GOT3 (cell line): ENCODE results near the gene GALNT4.

Experiments used
- DNase-seq: peaks from one replicate; lab custom pipeline; 2025; ENCODE audit warnings: mixed read lengths; lab: John Stamatoyannopoulos, UW

GALNT4 gene

GRCh38 chr12:89529738-89530137, 5.1 kb upstream of the GALNT4 start:
- no peak for DNase-seq

- DNase-seq, result no peak
Measured at GRCh38 chr12:89528434-89528833, 3.8 kb upstream of the GALNT4 start.

GRCh38 chr12:89525824-89526770, 1.5 kb upstream of the GALNT4 start, which contains the start of gene POC1B:
TSS of gene POC1B (minus strand) at chr12:89526047. CDS start at chr12:89525895, 152 bp downstream.
- peak; percentile 5 for DNase-seq

- no peak for DNase-seq
Measured at GRCh38 chr12:89525305-89525823, 768 bp upstream of the GALNT4 start.

GRCh38 chr12:89523843-89524540, 604 bp downstream of the GALNT4 start:
- DNase-seq, result no peak

- DNase-seq, result no peak
Measured at GRCh38 chr12:89523393-89523792, 1.2 kb downstream of the GALNT4 start.

- no peak for DNase-seq
Measured at GRCh38 chr12:89521364-89522223, 3.0 kb downstream of the GALNT4 start.

- DNase-seq, result no peak
Measured at GRCh38 chr12:89517720-89518119, 6.9 kb downstream of the GALNT4 start.

GRCh38 chr12:89516633-89517032, 8.0 kb downstream of the GALNT4 start:
- no peak for DNase-seq

GRCh38 chr12:89514751-89515150, 9.8 kb downstream of the GALNT4 start:
- DNase-seq, result no peak

GRCh38 chr12:89513544-89513943, 11.1 kb downstream of the GALNT4 start:
- no peak for DNase-seq

- DNase-seq, result no peak
Measured at GRCh38 chr12:89507015-89507824, 17.4 kb downstream of the GALNT4 start.

- DNase-seq, result no peak
Measured at GRCh38 chr12:89506050-89506449, 18.5 kb downstream of the GALNT4 start.

GRCh38 chr12:89504560-89505346, 19.8 kb downstream of the GALNT4 start:
- DNase-seq, result no peak

- DNase-seq, result no peak
Measured at GRCh38 chr12:89501793-89502192, 22.8 kb downstream of the GALNT4 start.

GRCh38 chr12:89499857-89500256, 24.7 kb downstream of the GALNT4 start:
- DNase-seq, result no peak

GRCh38 chr12:89497467-89497866, 27.1 kb downstream of the GALNT4 start:
- DNase-seq, result no peak

- DNase-seq, result no peak
Measured at GRCh38 chr12:89497005-89497404, 27.6 kb downstream of the GALNT4 start.

GRCh38 chr12:89494411-89495231, 30.0 kb downstream of the GALNT4 start:
- DNase-seq, result no peak
